GM21447 (cell line): Measurements from ENCODE around the gene POP4.
"Not testable (repeated sequence)": the region's sequence is repeated elsewhere in the genome, so short reads cannot be mapped to it uniquely, and the experiment has no call there.

Experiments
- ATAC-seq: cut with Tn5 transposase; IDR thresholded peaks from one replicate; pipeline ENCODE4 v1.9.1; 2021; ENCODE audit not compliant: unreplicated experiment

The POP4 gene, protein sequence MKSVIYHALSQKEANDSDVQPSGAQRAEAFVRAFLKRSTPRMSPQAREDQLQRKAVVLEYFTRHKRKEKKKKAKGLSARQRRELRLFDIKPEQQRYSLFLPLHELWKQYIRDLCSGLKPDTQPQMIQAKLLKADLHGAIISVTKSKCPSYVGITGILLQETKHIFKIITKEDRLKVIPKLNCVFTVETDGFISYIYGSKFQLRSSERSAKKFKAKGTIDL

DNA sequence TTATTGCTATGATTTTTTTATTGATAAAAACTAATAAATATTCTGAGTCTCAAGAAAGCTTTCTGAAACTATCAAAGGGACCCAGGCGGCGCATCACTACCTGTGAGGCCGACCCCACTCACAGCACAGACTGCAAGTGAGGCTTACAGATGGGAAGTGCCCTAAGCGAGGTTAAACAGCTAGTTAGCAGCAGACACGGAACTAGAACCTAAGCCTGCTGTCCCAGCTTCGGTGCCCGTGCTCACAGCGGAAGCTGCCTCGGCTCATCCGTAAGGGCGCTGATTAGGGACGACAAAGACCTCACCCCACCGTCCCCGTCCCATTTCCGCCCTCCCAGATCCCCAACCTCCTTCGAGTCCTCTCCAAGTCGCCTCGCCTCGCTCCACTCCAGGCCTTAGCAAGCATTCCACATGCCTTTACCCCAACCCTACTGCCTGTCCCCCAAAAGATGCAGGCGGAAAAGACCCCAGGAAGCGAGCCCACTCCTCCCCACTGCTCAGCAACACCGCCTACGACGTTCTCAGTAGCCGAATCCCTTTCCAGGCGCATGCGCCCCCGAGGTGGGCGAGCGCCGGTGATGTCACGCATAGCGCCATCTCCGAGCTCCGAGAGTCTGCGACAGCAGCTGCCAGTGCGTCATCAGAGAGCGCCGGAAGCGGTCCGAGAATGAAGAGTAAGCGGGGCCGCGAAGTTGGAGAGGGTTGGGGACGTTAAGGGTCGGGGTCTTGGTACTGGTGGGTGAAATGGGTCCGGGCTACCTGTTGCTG lies at the start of gene POP4:
TSS of gene POP4 (plus strand) at position 631 of the 767 bp plus-strand sequence. CDS start at position 667, 36 bp downstream.
- ATAC-seq: peak; percentile 83

DNA sequence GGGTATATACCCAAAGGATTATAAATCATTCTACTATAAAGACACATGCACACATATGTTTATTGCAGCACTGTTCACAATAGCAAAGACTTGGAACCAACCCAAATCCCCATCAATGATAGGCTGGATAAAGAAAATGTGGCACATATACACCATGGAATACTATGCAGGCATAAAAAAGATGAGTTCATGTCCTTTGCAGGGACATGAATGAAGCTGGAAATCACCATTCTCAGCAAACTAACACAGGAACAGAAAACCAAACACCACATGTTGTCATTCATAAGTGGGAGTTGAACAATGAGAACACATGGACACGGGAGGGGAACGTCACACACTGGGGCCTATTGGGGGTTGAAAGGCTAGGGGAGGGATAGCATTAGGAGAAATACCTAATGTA lies 47.0 kb upstream of the POP4 start:
- ATAC-seq: not testable (repeated sequence)

DNA sequence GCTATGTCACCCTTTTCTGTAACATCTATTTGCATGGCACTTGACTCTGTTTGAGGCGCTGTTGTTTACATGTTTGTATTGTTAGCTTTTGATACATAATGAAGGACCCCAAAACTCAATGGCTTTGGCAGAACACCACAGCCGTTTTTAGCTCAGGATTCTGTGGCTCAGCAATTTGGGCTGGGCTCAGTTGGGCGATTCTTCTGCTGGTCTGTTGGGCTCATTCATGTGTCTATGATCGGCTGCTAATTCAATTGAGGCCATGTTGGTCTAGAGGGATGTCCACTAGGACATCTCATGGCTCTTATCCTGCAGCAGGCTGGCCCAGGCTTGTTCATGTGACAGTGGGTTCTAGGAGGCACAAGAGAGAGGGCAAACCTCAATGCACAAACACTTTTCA lies 46.3 kb upstream of the POP4 start:
- no peak for ATAC-seq

DNA sequence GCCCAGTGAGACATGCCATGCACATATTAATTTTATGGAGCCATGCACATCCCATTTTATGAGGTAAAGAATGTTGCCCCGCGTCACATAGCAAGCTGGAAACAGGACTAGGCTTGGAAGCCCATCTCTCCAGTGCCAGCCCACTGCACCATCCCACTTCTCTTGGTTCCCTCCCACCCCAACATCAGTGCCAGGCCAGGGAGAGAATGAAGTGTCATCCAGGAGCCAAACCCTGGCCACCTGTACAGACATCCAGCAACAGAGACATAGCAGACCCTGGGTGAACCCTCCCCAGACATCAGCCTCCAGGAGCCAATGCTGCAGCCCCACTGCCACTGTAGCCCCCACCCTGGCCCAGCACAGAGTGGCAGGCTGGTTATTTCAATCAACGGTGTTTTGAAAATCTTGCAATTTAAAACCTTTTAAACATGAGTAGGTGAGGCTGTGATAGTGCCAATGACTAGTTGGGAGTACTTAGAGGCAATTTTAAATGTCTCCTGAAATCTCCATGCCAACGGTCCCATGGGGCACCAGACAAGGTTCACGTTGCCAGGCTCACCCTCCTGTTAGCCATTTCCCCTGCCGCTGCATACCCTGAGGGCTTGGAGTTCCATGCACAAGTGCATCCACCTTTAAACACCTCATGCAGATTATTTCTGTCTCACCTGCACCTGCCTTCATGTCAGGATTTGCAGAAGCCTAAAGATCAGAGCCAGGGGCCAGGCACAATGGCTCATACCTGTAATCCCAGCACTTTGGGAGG lies 45.6 kb upstream of the POP4 start:
- no peak for ATAC-seq

DNA sequence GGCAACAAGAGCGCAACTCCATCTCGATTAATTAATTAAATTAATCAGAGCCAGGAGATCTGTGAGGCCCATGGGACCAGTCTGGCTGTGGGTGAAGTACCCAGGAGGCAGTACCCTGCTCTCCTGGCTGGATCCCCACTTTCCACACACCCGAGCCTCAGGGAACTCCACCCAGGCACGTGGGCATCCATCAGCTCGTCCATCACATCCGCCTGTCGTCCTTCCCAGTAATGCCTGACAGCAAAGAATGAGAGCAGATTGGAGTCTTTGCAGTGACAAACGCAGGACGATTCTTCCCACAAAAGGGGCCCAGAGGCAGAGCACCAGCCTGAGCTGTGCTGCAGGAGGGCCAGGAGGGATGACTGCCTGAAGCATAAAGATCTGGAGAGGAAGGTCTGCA lies 44.5 kb upstream of the POP4 start:
- ATAC-seq: no peak

DNA sequence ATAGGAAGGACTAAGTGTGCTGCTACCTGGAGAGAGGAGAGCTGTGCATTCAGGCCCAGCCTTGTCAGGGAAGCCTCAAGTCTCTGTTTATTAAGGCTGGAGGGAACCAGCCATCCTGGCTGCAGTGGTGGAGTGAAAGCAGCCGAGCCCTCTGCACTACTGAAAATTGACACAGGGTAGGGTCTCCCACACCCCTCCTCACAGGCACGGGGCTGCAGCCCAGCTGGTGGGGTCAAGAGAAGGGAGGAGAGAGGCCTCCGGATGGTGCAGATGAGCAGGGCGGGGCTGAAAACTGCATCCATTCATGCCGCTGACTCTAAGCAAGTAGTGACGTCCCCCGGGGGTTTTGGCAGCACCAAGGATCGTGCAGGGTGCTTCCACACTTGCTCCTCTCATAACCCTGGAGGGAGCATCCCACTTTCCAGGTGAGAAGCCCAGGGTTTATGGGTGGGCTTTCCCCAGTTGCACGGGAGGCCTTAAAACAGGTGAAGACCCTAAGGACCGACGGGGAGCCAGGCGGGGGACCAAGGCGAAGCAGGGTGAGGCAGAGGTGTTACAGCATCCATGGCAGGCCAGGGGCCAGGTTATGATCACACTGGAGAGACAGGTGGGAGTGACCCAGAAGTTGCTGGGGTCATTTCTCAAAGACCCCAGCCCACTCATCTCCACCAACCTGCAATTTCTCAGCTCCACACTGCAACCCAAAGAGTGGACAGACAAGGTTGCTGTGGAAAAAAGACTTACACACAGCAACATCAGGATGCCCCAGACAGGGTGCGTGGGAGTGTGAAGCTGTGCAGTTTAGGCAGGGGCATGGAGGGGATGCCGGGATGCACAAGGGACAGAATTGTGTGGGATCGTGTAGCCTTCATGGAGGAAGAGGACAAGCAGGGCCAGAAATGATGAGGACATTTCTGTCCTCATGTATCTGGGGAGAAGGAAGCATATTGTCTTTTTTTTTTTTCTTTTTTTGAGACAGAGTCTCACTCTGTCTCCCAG lies 43.5 kb upstream of the POP4 start:
- ATAC-seq: no peak

DNA sequence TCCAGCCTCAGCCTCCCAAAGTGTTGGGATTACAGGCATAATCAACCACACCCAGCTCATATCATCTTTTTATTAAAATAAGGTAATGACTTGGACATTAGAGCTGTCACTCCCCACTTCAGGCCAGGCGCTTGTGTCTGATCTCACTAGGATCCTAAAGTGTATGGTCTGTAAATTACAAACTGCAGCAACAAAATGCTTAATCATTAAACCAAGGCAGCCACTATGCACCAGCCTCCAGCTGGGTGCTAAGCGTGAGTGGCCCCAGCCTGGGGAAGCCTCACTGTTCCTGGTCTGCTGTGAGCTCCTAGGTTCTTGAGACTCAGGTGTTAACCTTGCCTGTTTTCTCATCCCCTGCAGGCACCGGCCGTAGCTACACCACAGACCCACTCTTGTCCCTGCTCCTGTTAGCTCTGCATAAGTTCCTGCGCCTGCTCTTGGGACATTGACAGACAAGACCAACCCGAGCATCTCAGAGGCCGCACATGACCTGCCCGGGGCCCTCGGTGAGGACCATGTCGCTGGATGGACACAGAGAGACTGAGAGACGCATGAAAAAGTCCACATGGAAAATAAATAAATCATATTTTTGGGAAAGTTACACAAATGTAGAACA lies 42.5 kb upstream of the POP4 start:
- no peak for ATAC-seq

DNA sequence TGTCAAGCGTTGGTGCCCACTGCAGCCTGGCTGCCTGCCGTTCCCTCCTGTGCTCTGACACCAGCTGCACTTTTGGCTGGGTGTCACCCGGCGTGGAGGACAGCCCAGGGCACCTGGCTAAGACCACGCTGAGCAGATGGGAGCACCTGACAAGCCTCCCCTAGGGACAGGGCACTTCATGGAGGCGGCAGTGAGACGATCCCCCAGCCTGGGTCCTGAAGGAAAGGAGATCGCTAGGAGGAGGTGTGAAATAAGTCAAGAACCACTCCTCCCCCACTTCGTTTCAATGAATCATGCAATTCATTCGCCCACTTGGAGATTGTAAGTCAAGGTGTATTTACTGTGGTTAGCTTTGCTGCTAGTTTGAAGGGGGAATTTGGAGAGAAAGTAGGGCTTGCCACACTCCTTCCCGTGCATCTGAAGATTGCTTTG lies 41.5 kb upstream of the POP4 start:
- no peak for ATAC-seq

DNA sequence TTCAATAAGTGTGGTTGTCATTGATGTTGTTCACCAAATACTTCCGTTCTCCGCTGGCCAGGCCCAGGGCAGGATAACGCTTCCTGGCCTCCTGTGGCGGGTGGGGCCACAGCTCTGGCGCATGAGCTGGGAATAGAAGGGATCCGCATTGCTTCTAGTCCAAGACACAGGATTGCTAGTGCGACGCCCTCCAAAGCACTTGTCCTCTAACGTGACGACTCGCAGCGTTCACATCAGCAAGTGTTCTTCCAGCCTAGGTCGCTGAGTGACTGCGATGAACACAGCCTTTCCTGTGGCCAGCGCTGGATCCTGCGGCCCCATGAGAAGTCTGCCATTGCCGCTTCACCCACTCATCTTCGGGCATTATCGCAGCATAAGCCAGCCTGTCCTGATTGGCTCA lies 40.9 kb upstream of the POP4 start:
- no peak for ATAC-seq

DNA sequence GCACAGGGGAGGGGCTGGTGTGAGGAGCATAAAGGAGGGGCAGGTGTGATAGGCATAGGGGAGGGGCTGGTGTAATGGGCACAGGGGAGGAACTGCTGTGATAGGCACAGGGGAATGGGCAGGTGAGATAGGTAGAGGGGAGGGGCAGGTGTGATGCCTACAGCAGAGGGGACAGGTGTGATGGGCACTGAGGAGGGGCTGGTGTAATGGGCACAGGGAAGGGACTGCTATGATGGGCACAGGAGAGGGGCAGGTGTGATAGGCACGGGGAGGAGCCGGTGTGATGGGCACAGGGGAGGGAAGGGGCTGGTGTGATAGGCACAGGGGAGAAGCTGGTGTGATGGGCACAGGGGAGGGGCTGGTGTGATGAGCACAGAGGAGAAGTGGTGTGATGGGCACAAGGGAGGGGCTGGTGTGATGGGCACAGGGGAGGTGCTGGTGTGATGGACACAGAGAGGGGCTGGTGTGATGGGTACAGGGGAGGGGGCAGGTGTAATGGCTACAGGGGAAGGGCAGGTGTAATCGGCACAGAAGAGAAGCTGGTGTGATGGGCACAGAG lies 39.5 kb upstream of the POP4 start:
- ATAC-seq: no peak

DNA sequence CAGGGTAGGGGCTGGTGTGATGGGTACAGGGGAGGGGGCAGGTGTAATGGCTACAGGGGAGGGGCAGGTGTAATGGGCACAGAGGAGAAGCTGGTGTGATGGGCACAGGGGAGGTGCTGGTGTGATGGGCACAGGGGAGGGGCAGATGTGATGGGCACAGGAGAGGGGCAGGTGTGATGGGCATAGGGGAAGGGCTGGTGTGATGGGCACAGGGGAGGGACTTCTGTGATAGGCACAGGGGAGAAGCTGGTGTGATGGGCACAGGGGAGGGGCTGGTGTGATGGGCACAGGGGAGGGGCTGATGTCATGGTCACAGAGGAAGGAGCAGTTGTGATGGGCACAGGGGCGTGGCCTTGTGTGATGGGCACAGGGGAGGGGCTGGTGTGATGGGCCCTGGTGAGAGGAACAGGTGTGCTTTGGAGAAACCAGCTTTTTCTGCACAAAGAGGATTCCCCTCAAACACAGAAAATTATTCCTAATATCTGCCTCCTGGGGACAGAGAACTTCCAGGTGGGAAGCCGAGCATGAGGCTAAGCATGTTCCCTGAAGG lies 38.6 kb upstream of the POP4 start:
- ATAC-seq: no peak

DNA sequence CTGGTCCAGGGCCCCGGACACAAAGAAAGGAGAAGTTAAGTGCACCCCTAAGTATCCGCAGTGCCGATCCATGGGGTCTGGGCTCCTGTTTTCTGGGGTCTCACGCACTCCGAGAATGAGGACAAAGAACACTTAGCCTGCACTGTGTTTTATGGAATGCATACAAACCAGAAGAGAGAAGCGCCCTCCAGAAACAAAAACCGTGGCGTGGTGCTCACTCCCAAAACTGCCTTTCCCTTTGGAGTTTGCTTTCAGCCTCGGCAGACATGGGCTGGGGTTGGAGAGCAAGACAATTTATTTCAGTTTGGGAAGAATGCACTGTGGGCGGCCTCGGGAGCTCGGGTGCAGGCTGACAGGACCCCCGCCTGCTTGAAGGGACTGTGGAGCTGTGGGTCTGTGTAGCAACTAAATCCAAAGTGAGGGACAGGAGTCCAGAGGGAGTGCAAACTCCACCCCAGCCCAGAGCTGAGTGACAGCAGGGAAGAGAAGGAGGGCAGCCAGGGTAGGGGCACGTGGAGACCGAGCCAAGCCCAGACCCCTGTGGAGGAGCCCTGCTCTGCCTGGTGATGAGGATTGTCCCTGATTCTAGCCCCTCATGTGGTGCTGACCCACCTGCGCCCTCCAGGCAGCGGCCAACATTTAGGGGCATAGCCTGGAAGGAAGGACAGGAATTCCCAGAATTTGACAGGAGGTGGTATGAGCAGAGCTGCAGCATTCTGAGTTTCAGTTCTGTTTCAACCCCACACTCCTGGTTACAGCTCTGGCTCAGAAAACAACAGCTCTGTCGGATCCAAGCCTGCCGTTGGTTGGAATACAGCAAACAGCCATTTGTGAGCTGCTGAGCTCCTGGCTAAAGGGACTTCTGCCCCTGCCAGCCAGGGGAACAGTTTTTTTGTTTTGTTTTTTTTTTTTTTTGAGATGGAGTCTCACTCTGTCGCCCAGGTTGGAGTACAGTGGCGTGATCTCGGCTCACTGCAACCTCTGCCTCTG lies 37.8 kb upstream of the POP4 start:
- no peak for ATAC-seq

DNA sequence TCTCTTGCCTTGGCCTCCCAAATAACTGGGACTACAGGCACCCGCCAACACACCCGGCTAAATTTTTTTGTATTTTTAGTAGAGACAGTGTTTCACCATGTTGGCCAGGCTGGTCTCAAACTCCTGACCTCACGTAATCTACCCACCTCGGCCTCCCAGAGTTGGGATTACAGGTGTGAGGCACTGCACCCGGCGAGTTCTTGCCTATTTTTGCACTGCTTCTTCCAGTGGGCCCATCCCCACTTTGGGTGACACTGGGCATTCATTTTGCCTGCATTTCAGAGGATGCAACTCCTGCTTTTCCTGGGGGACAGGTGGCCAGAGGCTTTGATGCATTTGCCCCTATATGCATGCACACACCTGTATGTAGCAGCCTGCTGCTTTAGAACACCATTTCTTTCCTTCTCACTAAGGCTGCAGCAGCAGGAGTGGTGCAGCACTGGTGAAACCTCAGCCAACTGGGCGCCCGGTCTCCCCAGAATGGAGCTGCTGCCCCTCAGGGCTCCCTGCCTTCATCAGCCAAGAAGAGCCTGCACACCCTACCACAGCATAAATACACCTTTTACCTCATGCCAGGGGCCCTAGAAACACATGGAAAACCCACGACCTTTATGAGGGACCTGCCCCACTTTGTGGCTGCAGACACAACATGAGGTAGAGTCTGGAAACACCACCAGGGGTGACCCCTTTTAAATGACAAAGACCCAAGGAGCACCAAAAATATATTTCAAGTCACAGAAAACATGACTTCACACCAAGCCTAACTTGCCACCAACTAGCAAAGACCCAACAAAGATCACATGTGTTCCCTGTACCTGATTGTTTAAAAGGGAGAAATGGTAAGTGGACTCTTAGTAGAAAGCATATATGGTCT lies 36.8 kb upstream of the POP4 start:
- ATAC-seq: no peak

DNA sequence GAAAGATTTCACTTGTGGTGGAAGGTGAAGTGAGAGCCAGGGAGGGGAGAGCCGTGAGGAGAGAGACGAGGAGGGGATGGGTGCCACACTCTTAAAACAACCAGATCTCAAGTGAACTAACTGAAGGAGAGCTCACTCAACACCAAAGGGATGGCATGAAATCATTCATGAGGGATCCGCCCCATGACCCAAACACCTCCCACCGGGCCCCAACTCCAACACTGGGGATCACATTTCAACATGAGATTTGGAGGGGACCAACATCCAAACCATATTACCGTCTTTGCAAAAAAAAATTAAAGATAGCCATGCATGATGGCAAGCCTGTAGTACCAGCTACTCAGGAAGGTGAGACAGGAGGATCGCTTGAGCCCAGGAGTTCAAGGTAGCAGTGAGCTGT lies 34.9 kb upstream of the POP4 start:
- ATAC-seq: no peak

DNA sequence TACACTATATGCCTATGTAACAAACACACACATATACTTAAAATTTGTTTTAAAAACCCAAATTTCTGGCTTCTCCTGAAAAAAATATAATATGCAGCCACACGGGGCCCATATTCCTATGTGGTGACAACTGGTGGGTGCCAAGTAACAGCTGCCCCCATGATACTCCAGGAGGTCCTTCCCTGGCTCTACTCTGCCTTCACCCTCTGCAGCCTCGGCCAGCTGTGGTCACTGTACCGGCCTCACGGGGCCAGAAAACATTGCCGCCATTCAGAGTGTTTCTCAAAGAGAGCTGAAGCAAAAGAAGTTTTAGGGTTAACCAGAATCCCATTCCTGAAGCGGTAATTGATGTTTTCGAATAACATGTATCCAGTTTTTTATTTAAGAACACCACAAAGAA lies 32.6 kb upstream of the POP4 start:
- ATAC-seq: no peak

DNA sequence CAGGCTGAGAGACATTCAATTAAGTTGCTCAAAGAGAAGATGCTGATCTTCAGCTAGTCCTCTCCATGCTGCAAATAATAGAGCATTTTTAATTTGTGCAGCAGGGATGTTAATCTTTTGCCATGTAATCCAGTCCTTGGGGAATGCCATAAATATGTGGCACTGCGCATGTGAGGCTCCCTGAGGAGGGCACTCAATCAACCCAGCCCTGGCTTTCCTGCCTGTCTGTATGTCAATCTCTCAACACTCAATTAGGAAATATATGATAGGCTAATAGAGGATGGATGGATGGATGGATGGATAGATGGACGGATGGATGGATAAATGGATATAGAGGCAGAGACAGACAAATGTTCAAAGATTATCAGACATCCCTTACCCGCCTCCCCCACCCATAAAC lies 31.6 kb upstream of the POP4 start:
- no peak for ATAC-seq

DNA sequence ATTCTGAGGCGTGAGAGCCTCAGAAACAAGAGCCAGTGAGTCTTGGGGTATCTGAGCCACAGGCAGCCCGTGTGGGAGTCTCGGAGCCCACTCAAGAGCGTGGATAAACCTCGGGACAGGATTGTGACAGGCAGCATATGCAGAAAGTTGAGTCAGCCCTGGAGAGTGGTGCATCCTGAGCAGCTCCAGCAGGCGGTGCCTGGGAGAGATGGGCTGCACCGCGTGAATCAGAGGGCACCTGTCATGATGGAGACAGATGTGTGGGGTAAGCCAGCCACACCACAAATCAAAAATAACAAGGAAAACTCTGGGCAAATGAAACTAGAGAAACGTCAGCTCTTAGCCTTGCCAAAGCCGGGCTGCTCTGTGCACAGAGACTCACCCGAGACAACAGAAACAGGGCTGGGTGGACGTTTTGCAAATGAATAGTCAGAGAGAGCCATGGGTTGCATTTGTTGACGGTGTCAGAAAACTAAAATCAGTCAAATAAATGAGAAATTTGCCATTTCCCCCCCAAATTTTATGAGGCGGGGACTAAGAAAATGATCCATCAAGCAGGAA lies 30.0 kb upstream of the POP4 start:
- ATAC-seq: no peak
